ENCODE results near the gene RAMP2.

Gene RAMP2

DNA sequence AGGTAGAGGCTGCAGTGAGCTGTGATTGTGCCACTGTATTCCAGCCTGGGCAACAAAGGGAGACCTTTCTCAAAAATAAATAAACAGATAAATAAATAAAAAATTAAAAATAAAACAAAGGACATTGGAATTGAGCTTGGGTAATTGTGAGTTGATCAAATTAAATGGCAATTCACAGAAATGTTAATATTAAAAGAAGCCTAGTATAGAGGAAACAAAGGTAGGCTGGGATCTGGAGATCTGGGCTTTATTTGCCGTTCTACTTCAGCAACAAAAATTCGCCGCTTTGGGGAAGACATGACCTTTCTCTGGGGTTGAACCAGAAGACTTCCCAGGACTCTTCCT, 11.9 kb downstream of the RAMP2 start:
- DNase-seq, result no peak

DNA sequence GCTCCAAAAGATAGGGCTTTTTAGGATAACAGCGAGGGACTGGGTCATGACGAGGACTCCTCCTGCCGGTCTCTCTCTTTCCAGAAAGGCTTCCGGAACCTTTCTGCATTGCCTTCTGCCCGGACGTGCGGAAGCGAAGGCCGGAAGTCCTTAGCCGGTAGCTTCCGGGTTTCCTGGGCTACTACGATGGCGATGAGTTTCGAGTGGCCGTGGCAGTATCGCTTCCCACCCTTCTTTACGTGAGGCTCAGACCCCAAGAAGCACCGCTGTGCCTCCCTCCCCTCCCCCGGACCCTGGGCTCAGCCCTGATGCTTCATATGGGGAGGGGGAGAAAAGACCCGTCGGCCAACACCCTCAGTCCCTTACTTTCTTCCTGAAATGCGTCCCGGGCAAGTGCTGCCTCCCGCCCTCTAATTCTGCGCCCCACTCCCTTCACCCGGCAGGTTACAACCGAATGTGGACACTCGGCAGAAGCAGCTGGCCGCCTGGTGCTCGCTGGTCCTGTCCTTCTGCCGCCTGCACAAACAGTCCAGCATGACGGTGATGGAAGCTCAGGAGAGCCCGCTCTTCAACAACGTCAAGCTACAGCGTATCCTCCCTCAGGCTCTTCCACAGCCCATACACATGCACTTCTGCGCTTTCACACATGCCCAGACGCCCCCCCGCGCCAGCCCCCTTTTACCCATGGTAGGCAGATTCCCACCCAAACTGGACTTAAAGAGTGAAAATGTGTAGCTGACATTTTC, 12.4 kb downstream of the RAMP2 start, which contains the start of gene VPS25:
TSS of gene VPS25 (plus strand) at position 160 of the 746 bp plus-strand sequence. CDS start at position 187, 27 bp downstream.
- DNase-seq, result peak; percentile 73

GRCh38 chr17:42774066-42774745, 13.2 kb downstream of the RAMP2 start:
- no peak for DNase-seq

GRCh38 chr17:42775534-42776098, 14.6 kb downstream of the RAMP2 start:
- no peak for DNase-seq

GRCh38 chr17:42778570-42778969, 17.5 kb downstream of the RAMP2 start:
- DNase-seq, result no peak

- no peak for DNase-seq
Observed at GRCh38 chr17:42779304-42779935, 18.4 kb downstream of the RAMP2 start.

- no peak for DNase-seq
Observed at GRCh38 chr17:42779936-42780850, 19.2 kb downstream of the RAMP2 start, which contains the start of gene WNK4. Gene WNK4, plus strand, starts transcription at chr17:42780610. Its CDS starts 89 bp downstream, at chr17:42780699.

GRCh38 chr17:42780851-42781638, 20.0 kb downstream of the RAMP2 start:
- no peak for DNase-seq

GRCh38 chr17:42781639-42782165, 20.7 kb downstream of the RAMP2 start:
- DNase-seq, result no peak

DNA sequence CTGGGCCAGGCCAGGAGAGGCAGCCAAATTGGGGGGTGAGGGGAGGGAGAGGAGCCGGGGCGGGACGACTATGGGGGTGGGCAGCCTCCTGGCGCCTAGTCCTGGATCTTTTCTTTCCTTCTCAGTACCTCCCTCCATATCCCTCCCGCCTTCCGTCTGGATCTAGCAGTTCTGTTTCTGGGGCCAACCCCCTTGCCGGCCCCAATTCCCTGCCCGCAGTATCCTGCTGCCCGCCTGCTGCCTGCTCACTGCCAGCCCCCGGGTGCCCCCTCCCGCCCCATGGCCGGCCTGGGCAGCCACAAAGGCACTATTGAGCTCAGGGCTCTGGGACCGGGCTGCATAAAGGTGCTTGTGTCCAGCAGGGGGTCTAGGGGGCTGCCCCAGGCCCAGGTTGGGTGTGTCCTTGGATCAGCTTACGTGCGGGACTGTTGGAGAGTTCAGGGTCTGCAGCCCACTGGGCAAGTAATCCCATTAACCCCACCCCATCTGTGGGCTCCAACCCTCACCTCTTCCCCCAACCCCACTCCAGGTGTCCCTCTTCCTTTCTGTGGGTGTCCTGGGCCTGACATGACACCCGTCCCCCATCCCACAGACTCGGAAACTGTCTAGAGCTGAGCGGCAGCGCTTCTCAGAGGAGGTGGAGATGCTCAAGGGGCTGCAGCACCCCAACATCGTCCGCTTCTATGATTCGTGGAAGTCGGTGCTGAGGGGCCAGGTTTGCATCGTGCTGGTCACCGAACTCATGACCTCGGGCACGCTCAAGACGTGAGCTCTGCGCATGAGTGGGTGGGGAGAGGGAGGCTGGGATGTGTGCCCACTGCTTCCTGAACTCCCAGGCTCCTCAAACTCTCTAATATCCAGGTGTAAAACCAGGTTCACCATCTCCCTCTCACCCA, 21.4 kb downstream of the RAMP2 start:
- no peak for DNase-seq

- DNase-seq, result no peak
Observed at GRCh38 chr17:42783062-42783790, 22.2 kb downstream of the RAMP2 start.

- DNase-seq, result no peak
Observed at GRCh38 chr17:42783791-42784138, 22.7 kb downstream of the RAMP2 start.

- DNase-seq, result no peak
Observed at GRCh38 chr17:42784409-42784808, 23.4 kb downstream of the RAMP2 start.

- DNase-seq, result no peak
Observed at GRCh38 chr17:42784811-42785592, 24.0 kb downstream of the RAMP2 start.

DNA sequence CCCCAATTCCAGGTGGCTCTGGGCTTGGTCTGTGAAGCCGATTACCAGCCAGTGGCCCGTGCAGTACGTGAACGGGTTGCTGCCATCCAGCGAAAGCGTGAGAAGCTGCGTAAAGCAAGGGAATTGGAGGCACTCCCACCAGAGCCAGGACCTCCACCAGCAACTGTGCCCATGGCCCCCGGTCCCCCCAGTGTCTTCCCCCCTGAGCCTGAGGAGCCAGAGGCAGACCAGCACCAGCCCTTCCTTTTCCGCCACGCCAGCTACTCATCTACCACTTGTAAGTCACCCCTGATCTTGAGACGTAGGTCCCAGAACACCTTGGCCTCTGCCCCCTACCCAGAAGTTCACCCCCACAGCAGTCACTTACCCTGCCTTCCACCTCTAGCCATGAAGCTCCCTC, 26.2 kb downstream of the RAMP2 start:
- no peak for DNase-seq

DNA sequence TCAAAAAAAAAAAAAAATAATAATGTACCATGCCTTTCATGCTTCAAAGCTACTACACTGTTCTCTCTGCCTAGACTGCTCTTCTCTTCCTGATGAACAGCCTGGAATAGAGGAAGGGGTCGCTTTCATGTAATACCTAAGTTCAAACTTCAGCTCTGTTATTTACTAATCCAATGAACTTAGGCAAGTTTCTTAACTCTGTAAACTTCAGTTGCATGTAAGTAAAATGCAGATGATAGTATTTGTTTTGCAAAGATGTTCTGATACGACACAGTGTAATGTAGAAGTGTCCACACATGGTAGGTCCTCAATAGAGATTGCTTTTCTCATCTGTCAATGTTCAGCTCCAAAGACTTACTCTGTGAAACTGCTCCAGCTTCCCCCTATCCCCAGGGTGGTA, 30.9 kb downstream of the RAMP2 start:
- no peak for DNase-seq

DNA sequence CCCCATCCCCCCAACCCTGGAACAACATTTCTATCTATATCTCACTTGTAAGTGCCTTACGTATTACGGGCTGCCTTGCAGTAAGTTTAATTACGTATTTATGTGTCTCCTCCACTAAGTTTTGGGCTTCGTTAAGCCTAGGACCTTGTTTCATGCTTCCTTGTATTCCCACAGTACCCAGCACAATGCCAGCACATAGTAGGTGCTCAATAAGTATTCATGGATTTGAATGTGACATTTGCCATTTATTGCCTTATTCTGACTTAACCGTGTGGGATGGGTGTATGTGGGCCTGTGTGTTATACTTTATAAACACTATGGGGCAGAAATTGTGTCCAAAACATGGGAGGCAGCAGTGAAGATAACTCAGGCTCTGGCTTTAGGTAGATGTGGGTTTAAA, 31.5 kb downstream of the RAMP2 start:
- no peak for DNase-seq

DNA sequence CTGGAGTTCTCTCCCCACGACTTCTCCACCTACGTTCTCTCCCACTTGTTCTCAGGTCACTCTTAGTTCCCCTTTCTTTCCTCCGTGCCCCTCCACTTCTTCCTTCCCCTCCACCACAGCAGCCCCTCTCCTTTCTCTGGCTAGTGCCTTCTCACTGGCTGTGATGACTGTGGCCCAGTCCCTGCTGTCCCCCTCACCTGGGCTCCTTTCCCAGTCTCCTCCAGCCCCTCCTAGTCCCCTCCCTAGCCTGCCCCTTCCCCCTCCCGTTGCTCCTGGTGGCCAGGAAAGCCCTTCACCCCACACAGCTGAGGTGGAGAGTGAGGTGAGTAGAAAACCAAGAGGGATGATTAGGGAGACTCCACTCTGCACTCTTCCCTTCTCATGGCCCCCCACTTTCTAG, 34.0 kb downstream of the RAMP2 start:
- DNase-seq, result no peak

- no peak for DNase-seq
Observed at GRCh38 chr17:42795465-42795864, 34.4 kb downstream of the RAMP2 start.
